Hindlimb muscle (tissue), 1 donor: ENCODE data around the gene UQCRC1. TPM values are rescaled to one million over a fixed set of nuclear protein-coding genes. Genes with fewer than 3 reads are reported as not detected.

Source experiments
- DNase-seq: peaks from one replicate; pipeline ENCODE4 v3.0.0-alpha.2; 2013
- polyA plus RNA-seq: library from polyadenylated mRNA; unstranded; fragments of 120-200 nt; gene quantifications from one replicate; pipeline ENCODE4 v1.2.1, GENCODE V29; 2013; ENCODE audit not compliant: insufficient read length

UQCRC1 gene
- 180 TPM for polyA plus RNA-seq

DNA sequence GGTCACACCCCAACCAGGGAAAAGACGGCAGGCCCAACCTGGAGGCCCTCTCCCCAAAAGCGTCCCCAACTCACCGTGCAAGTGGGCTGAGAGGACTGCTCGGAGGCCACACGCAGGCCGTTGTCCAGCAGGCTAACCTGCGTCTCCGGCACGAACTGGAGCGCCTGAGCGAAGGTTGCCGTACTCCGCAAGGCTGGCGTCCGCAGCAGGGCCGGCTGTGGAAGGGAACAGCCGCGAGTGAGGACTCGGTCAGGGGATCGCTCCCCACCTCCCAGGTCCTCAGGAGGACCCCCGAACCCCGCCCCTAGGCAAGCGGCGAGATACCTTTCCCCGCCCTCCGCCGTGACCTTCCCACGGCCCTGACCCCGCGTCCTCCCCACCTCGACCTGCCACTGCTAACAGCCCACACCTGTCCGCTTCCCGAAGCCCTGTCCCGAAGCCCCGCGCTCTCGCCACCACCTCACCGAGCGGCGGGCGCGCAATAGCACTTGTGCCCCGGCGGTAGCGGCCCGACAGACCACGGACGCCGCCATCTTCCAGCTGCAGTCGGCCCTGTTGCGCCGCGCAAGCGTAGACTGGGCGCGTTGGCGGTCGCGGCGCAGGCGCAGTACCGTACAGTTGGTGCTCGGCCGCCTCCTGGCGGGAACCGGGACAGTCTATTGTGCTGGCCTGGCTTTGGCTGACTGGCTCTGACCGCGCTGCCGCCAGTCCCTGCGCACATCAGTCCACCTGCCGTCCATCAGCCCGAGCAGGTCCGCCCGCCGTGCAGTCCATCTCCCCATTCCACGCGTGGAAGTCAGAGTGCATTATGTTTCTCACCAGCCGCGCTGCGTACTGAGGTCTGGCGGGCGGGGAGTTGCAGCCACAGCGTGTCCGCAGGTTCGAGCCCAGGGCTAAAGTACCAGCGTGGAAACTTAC lies at the start of gene UQCRC1:
Gene UQCRC1, minus strand, starts transcription at position 559 of the 918 bp plus-strand sequence. Its CDS starts 26 bp downstream, at position 533.
- DNase-seq: peak; percentile 95

DNA sequence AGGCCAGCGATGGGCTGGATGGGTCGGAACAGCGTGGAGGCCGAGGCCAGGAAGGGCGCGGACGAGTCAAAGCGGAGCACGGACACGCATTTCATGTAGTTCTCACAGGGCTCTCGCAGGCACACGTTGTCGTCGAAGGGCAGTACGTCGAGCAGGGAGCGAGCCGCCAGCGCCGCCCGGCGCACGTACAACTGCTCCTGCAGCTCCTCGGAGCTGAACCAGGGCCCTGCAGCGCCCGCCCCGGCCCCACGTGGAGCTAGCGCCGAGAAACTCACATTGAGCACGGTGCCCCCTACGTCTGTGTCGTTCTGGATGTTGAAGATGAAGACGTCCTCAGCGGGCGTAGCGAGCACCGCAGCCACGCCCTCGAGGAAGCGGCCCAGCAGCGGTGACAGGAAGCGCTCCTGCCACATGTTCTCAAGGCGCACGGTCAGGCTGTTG lies 47.4 kb upstream of the UQCRC1 start:
- no peak for DNase-seq

DNA sequence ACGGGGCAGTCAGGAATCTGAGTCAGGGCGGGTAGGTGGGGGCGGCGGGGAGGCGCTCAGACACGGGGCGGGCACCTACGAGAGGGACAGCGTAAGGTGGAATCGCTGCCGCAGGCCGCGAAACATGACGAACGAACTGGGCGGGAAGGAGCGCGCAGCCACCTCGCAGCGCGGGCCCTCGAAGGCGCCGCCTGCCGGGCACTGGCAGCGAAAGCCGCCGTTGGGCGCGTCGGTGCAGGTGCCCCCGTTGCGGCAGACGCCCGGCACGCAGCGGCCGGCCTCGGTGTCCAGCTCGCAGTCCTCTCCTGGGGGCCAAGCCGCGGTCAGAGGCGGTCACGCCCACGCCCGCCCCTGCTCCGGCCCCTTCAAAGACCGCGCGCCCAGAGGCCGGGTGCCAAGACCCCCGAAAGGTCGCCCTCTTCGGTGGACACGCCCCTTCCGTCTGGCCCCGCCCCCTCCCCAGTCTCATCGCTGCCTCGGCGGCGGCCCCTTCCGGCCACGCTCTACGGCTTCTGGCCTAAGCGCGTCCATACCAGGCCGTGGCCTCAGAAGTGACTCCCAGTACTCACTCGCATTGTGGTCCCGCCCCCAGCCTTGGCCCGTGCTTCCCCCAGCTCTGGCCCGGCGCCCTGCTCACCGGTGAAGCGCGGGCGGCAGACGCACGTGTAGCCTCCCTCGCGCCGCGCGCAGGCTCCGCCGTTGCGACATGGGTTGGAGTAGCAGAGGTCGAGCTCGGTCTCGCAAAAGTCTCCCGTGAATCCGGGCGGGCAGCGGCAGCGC lies 46.8 kb upstream of the UQCRC1 start:
- peak; percentile 64 for DNase-seq

DNA sequence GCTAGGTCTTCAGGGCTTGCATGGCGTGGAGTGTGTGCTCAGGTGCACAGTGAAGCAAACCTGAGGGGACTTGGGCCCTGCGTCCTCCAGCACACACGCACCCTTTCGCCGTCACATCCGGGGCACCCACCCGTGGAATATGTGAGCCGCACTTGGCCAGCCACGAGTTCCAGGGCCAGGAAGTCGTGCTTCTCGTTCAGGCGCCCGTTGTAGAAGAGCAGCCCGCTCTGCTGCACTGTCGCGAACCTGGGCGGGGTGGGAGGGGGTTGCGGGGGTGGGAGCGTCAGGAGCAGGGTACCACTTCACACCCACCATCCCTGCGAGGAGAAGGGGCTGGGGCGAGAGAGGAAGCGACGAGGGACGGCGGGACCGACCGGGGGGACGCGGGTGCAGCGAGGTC lies 46.2 kb upstream of the UQCRC1 start:
- no peak for DNase-seq

DNA sequence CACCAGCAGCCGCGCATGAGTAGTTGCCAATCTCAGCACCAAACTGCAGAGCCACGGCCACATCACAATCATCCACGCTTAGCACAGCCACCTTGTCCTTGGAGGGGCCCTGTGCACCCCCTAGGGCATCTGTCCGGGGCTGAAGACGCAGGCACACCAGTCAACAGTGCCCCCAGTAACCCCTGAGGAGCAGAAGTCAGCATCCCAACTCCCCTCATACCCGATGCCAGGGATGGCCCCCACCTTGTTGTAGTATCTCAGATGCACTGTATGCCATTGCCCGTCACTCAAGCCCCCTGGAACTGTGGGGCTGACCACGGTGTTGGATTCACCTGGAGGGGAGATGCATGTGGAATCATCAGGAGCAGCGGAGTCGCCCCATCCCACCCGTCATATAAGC lies 45.6 kb upstream of the UQCRC1 start:
- DNase-seq: no peak

DNA sequence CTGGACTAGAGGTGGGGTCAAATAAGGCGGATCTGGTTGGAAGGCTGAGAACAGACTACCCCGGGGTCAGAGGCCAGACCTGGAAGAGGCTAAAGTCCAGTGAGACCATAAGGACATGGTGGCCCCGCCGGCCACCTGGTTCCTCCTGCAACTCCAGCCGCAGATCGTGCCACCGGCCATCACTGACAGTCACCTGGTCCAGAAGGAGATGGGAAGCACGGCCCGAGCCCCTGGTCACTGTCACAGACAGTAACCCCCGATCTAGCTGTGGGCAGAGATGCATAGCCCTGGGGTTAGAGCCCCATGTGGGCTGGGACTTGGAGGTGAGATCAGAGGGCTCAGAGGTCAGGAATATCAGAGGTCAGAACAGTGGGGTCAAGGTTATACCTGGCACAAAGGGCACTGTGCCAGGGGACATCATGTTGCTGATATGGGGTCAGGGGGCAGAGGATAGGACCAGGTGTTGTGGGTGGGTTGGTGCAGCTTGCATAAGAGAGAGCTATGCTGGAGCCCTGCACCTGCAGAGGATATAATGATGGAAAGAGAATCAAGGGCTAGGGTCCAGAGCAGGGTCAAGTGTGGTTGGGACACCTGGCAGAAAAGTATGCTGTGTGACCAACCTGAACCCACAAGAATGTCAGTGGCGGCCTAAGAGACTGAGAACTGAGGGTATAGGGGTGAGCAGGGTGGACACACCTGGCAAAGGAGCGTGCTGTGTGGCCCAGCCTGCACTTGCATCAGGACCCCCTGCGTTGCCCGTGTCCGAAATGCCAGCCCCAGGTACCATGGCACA lies 43.7 kb upstream of the UQCRC1 start:
- DNase-seq: no peak

DNA sequence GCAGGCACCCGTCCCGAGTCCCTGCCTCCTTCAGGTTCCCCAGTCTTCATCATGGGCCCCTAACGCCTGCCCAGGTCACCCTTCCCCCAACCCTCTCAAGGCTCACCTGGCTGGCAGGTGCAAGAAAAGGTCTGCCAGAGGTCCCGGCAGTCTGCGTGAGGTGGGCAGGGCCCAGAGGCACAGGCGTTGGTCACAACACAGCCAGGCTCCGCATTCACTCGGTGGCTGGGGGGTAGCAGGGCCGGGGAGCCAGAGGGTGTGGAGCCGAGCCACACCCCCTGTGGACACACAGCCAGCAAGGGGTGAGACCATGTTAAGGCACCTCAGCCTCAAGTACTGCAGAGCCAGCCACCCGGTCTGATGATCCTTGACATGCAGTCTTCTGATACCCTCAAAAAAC lies 42.3 kb upstream of the UQCRC1 start:
- DNase-seq: no peak

DNA sequence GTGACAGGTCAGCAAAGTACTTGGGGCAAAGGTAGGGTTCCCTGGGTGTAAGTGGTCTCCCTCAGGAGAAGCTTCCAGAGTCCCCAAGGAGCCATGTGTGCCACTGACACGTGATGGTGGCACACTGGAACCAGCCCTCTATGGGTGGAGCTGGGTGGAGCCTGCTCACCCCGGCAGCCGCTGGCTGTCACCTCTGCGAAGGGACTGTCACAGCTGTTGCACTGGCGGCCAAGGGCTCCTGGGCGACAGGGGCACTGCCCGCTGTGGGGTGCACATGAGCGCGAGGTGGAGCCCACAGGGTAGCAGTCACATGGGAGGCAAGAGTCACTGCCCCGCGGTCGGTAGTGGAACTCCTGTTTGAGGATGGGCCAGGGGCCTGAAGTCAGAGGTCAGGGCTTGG lies 41.3 kb upstream of the UQCRC1 start:
- no peak for DNase-seq

DNA sequence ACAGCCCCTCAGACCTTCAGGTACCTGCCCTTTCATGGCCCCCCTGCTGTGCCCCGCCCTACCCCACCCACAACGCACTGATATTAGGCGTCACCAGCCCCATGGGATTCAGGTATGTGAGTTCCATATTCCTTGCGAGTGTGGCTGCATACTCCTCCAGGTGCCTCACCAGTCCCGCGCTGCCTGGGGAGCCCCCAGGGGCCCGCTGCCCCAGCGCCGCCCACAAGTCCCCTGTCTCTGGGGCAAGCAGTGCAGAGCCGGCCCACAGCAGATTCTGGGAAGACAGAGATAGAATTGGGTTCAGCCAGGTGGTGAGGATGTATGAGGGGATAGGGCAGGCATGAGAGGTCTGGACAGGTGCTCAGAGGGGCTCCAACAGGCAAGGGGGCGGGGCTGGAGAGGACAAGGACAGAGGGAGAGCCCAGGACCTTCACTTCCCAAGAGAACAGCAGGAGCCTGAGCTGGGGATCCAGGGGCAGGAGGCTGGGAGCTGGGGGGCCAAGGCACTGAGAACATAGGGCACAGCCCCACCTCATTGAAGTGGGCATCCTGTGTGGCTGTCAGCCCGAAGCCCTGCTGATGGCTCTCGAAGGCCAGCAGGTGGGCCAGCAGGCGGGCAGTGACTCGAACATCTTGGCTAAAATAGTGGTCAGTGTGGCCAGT lies 38.9 kb upstream of the UQCRC1 start:
- DNase-seq: no peak

DNA sequence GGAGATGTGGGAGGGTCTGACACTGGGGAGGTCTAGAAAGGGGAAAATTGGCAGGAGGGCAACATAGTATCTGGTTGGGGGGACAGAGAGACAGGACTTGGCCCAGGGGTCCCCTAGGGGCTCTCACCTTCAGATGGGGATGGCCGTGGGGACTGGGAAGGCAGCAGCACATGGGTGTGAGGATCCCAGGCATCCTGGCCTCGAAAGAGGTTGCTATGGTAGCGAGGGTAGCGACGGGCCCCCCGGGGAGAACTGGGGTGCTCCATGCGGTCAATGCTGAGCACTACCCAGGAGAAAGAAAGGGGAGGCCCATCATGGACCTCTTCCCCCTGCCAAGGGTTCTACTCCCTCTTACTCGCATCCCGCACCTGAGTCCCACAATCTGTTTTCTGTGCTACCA lies 38.3 kb upstream of the UQCRC1 start:
- DNase-seq: no peak

DNA sequence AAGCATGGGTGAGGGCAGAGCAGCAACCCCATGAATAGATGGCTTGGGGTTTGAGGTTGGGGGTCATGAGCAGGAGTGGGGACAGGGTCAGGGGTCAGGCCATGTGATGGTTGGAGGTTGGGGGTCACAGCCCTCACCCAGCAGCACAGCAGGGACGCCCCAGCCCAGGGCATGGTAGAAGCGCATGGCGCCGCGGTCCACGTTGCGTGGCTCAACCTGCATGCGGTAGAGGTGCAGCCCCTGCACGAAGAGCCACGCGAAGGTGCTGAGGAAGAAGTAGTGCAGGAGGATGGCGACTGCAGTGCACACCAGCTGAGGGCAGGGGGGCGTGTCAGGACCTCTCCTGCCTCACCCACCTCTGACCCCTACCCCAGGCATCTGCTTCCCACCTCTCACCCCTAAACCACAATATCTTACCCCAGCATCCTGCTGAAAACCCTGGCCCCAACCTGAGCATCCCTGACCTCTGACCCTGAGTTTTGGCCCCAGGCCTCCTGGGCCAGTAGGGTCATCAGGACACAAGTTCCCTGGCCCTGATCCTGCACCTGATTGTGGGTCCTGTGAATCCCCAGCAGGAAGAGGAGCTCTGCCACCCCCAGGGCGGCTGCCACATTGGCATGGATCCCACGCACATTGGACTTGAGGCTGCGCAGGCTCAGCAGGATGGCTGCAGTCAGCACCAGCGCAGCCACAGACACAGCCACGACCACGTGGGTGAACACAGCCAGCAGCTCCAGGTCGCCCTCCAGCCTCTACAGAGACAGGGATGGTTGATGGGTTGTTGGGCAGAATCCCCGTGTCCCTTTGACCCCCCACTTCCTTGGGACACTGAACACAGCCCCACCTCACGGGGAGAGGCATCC lies 35.7 kb upstream of the UQCRC1 start:
- no peak for DNase-seq

DNA sequence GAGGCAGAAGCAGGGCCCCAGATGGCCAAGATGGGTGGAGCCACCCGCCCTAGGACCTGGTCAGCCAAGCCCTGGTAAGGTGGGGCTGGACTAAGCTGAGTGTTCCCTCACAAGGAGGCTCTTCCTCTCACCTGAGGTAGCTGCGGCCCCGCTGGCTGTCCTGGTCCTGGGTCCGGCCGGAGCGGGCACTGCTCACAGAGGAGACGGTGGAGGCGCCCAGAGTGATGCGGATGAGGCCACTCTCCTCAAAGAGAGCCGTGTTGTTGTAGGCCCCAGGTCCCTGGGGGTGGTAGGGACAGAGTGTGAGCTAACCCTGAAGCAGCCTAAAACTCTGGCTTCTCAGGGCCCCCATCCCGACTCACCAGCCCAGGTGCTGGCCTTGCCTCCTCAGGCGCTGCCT lies 33.2 kb upstream of the UQCRC1 start:
- no peak for DNase-seq

DNA sequence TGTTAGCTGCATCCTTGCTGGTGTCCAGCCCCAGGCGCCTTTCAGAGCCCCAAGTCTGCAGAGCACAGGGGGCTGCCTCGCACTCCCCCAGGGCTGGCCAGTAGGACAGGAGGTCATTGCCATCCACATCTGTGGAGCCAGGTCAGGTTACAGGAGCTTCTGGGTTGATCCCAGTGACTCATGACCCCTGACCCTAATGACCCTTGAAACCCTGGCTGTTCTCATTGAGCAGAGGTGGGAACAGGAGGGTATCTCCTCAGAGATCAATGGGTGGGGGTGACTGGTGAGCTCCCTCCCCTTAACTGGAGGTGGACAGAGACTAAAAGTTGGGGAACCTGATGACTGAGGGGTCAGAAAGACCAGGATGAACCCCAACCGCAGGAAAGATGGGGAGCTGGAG lies 31.9 kb upstream of the UQCRC1 start:
- DNase-seq: no peak

DNA sequence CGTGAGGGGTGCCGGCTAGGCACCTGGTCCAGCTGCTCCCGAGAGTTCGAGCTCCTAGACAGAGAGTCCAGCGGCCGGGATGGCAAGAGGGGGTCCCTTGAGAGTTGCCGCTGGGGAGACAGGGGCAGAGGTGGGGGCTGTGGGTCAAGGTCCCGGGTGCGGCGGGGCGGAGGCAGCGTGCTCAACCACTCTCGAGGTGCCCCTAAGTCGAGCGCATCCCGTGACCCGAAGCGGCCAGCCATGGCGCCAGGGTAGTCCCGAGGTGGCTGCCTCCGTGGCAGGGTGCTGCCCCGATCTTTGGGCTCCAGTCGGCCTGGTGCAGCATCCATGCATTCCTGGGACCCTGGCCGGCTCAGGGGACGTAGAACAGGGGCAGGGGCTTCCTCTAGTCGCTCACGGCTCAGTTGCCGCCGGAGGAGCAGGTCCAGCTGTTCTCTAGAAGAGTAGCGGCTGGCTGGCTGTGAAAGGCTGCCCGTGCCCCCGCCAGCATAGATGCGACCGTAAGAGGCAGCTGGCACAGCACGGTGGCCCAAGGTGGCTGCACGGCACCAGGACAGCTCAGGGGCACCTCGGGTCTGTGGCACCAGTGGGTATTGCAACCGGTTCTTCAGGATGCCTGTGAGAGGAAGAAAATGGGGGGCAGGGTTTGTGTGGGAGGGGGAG lies 30.6 kb upstream of the UQCRC1 start:
- DNase-seq: no peak

DNA sequence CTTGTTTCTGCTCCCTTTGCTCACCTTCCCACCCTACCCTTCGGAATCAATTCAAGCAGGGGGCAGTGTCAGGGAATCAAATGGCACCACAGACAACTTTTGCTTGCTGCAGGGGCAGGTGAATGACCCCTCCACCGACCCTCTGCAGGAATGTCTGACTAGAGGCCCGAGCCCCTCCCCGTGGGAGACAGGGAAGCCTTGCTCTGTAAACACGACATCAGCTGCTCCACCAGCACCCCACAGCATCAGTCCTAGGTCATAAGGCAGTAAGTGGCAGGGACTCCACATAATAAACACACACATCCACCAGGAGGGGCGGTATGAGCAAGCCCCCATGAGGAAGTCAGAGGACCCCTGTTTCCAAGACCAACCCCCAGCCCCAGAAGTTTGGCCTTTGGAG lies 27.9 kb upstream of the UQCRC1 start:
- no peak for DNase-seq

DNA sequence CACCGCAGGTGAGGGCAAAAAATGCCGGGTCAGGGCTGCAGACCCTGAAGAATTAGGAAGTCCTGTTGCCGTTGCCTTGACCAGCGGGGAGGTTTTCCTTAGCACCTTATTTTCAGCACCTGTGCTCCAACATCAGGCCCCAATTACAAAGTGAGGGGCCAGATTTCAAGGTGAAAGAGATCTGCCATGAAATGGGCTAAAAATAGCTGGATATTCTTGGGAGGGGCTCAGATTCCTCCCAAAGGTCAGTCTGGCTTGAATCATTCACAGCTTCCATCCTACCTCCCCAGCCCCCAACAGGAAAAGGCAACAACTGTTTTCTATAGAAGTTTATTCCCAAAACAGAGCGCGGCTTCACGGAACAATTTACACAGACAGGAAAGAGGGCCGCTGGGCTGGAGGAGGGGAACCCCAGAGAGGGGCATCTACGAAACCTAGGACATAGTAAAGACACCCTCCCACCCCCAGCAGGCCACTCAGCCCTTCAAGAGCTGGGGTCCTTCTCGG lies 26.8 kb upstream of the UQCRC1 start:
- no peak for DNase-seq

DNA sequence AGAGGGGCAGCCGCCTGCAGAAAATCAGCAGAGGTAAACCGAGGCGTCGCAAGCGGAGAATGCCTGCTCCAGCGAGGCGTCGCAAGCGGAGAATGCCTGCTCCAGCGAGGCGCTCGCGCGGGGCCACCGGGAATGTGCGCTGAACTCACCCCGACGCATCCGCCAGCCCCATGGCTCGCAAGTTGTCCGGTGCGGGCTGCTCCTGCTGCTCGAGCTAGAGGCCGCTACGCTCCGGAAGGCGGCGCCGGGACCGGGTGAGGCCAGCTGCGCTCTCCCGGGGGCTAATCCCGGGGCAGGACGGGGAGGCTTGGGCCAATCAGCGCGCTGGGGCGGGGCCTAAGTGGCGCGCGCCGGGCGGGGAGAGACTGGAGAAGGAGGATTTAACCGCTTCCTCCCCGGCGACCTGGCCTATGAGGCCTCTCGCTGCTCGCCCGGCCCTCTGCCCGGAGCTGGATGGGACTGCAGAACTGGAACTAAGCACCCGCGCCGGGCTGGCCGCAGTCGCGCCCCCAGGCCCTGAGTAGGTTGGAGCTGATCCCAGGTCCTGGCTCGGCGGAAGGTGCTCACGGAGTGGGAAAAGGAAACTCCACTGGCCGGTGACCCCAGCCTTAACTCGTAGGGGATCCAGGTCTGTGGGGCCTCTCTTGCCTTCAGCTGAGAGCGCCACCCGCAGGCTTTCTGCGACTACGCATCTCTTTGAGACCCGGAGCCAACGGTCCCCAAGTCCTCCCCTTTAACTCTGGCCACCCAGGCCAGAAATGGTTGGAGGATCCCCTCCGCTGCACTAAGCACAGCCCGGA lies 26.0 kb upstream of the UQCRC1 start, which contains the start of gene SLC26A6:
Gene SLC26A6, minus strand, starts transcription at position 240 of the 800 bp plus-strand sequence. Its CDS starts 68 bp downstream, at position 172.
- DNase-seq: peak; percentile 97

DNA sequence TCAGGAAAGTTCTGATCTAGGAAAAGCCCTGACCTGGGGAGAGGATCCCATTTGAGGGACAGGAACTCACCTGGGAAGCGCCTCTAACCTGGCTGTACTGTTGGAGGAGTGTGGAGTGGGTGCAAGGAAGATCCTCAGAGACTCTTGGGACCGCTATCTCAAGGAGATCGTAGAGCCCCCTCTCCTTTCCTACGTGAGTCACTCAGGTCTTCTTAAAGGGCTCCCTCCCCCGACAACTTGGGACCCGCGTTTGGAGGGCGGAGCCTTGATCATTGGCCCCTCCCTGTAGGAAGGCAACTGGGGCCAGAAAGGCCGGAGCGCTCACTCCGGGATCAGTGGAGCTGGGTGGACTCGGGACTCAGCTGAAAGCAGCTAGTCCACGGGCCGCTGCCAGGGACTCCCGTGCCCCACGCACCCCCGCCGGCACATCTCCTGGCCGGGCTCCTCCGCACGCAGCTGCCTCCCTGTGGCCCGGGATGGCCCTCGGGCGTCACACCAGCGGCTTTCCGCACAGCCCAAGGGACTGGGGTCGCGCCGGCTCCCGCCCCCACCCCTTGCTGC lies 25.3 kb upstream of the UQCRC1 start:
- peak; percentile 14 for DNase-seq

DNA sequence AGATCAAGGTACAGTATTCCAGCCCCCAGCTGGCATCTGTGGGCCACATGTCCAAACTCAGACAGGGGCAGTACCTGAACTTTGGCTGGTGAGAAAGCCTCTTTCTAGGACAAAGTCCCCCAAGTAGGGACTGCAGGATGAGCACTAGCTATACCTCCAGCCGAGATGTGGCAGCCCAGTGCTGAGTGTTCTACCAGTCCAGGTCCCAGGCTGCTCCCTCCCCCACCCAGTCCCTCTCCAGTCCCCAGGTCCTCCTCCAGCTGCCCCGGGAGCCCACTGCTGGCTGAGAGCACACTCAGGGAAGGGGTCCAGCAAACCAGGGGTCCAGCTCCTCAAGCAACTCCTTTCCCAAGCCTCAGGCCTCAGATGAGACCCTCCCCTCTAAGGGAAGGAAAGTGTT lies 24.3 kb upstream of the UQCRC1 start:
- DNase-seq: no peak
